HEK293 (cell line): ENCODE data around the gene NRG2.

Experiments
- CTCF ChIA-PET: fragments of 350-600 bp; formaldehyde crosslinking; extraction: SDS; loops from one replicate; lab custom pipeline; 2021; ENCODE audit warnings: antibody characterized with exemption; lab: Yijun Ruan, JAX
- POLR2A ChIA-PET: fragments of 300-600 bp; formaldehyde crosslinking; extraction: SDS; loops from one replicate; lab custom pipeline; 2020; ENCODE audit warnings: antibody characterized with exemption, inconsistent platforms; lab: Yijun Ruan, JAX
- H3K27ac ChIP-seq: fragments of 200-500 bp; sonication (Bioruptor generic); 2 replicates; pipeline ENCODE4 v1.5.1; 2014; ENCODE audit warnings: low read depth, low read length, control low read depth, inconsistent platforms; ENCODE audit errors: extremely low read depth
- H3K36me3 ChIP-seq, 2 experiments: fragments of 200-500 bp in 1 of 2; sonication (Bioruptor generic) in 1 of 2; 1 replicate in 1 of 2; 2 replicates in 1 of 2; pipeline ENCODE4 v1.5.1; 2014 to 2017; ENCODE audit warnings: inconsistent platforms in 2 of 2, low read length in 2 of 2; ENCODE audit not compliant: control insufficient read depth in 2 of 2, insufficient read depth in 1 of 2
- H3K4me1 ChIP-seq: fragments of 200-500 bp; sonication (Bioruptor generic); 2 replicates; pipeline ENCODE4 v1.5.1; 2014; ENCODE audit warnings: mild to moderate bottlenecking, low read length, inconsistent platforms; ENCODE audit not compliant: control insufficient read depth, insufficient read depth
- H3K4me3 ChIP-seq: 2 replicates; pipeline ENCODE4 v1.5.1; 2011; ENCODE audit warnings: low read depth, mild to moderate bottlenecking, control low read depth, low read length, moderate library complexity
- H3K9me3 ChIP-seq: fragments of 200-500 bp; sonication (Bioruptor generic); 2 replicates; pipeline ENCODE4 v1.5.1; 2014; ENCODE audit warnings: low read depth, low read length, inconsistent platforms; ENCODE audit not compliant: control insufficient read depth, insufficient read depth
- ELK4 ChIP-seq: IDR thresholded peaks from 2 replicates; pipeline ENCODE4 v1.6.1; 2011; ENCODE audit warnings: mild to moderate bottlenecking, low read depth, low read length, borderline replicate concordance
- FEZF1 ChIP-seq: fragments of 450-650 bp; formaldehyde crosslinking; IDR thresholded peaks from 2 replicates; pipeline ENCODE4 v1.5.1; 2016; ENCODE audit warnings: missing biosample characterization, missing genetic modification characterization
- GLI4 ChIP-seq: fragments of 450-650 bp; formaldehyde crosslinking; IDR thresholded peaks from 2 replicates; pipeline ENCODE4 v1.5.1; 2016; ENCODE audit warnings: missing biosample characterization, missing genetic modification characterization
- HOXA7 ChIP-seq: sonication (generic); formaldehyde crosslinking; IDR thresholded peaks from 2 replicates; pipeline ENCODE4 v1.8.1; 2022; ENCODE audit warnings: missing genetic modification reagents, borderline replicate concordance
- KLF10 ChIP-seq: fragments of 450-650 bp; IDR thresholded peaks from 2 replicates; pipeline ENCODE4 v1.5.1; 2018; ENCODE audit warnings: missing biosample characterization, mild to moderate bottlenecking, missing genetic modification characterization
- KLF9 ChIP-seq: fragments of 450-650 bp; formaldehyde crosslinking; IDR thresholded peaks from 2 replicates; pipeline ENCODE4 v1.5.1; 2016; ENCODE audit warnings: missing biosample characterization, missing genetic modification characterization, low read depth
- SCRT1 ChIP-seq: fragments of 450-650 bp; formaldehyde crosslinking; IDR thresholded peaks from 2 replicates; pipeline ENCODE4 v1.5.1; 2016; ENCODE audit warnings: missing biosample characterization, missing genetic modification characterization, borderline replicate concordance
- TCF7L2 ChIP-seq: IDR thresholded peaks from 2 replicates; pipeline ENCODE4 v1.6.1; 2011; ENCODE audit warnings: low read depth, mild to moderate bottlenecking, inconsistent platforms, low read length, moderate library complexity, borderline replicate concordance
- YY1 ChIP-seq: fragments of 450-650 bp; formaldehyde crosslinking; IDR thresholded peaks from 2 replicates; pipeline ENCODE4 v1.5.1; 2018; ENCODE audit warnings: missing biosample characterization, missing genetic modification characterization
- ZBTB8A ChIP-seq: fragments of 450-650 bp; formaldehyde crosslinking; IDR thresholded peaks from 2 replicates; pipeline ENCODE4 v1.5.1; 2016; ENCODE audit warnings: missing biosample characterization, missing genetic modification characterization
- ZNF155 ChIP-seq: fragments of 450-650 bp; formaldehyde crosslinking; IDR thresholded peaks from 2 replicates; pipeline ENCODE4 v1.5.1; 2016; ENCODE audit warnings: missing biosample characterization, missing genetic modification characterization
- ZNF202 ChIP-seq: fragments of 450-650 bp; formaldehyde crosslinking; IDR thresholded peaks from 2 replicates; pipeline ENCODE4 v1.5.1; 2016; ENCODE audit warnings: missing biosample characterization, missing genetic modification characterization, borderline replicate concordance
- ZNF223 ChIP-seq: fragments of 450-650 bp; formaldehyde crosslinking; IDR thresholded peaks from 2 replicates; pipeline ENCODE4 v1.5.1; 2016; ENCODE audit warnings: missing biosample characterization, missing genetic modification characterization
- ZNF239 ChIP-seq: fragments of 450-650 bp; formaldehyde crosslinking; IDR thresholded peaks from 2 replicates; pipeline ENCODE4 v1.5.1; 2016; ENCODE audit warnings: missing biosample characterization, missing genetic modification characterization
- ZNF248 ChIP-seq: fragments of 450-650 bp; formaldehyde crosslinking; IDR thresholded peaks from 2 replicates; pipeline ENCODE4 v1.5.1; 2017; ENCODE audit warnings: missing biosample characterization, missing genetic modification characterization
- ZNF274 ChIP-seq, 2 experiments: fragments of 200-500 bp in 1 of 2; fragments of 450-650 bp in 1 of 2; sonication (Bioruptor generic) in 1 of 2; formaldehyde crosslinking in 1 of 2; IDR thresholded peaks; 2 replicates each; pipeline versions ENCODE4 v1.5.1 to v1.6.1; 2014 to 2016; ENCODE audit warnings: borderline replicate concordance in 1 of 2, inconsistent platforms in 1 of 2, low read length in 1 of 2, missing biosample characterization in 1 of 2, missing genetic modification characterization in 1 of 2
- ZNF280C ChIP-seq: fragments of 450-650 bp; formaldehyde crosslinking; IDR thresholded peaks from 2 replicates; pipeline ENCODE4 v1.5.1; 2016; ENCODE audit warnings: missing biosample characterization, missing genetic modification characterization
- ZNF302 ChIP-seq: fragments of 450-650 bp; formaldehyde crosslinking; IDR thresholded peaks from 2 replicates; pipeline ENCODE4 v1.5.1; 2016; ENCODE audit warnings: missing biosample characterization, missing genetic modification characterization, low read depth
- ZNF311 ChIP-seq: fragments of 450-650 bp; formaldehyde crosslinking; IDR thresholded peaks from 2 replicates; pipeline ENCODE4 v1.5.1; 2017; ENCODE audit warnings: missing biosample characterization, missing genetic modification characterization, borderline replicate concordance
- ZNF324 ChIP-seq: fragments of 450-650 bp; formaldehyde crosslinking; IDR thresholded peaks from 2 replicates; pipeline ENCODE4 v1.5.1; 2016; ENCODE audit warnings: missing biosample characterization, missing genetic modification characterization
- ZNF433 ChIP-seq: fragments of 450-650 bp; formaldehyde crosslinking; IDR thresholded peaks from 2 replicates; pipeline ENCODE4 v1.5.1; 2016; ENCODE audit warnings: missing biosample characterization, missing genetic modification characterization, low read depth
- ZNF501 ChIP-seq: fragments of 450-650 bp; formaldehyde crosslinking; IDR thresholded peaks from 2 replicates; pipeline ENCODE4 v1.5.1; 2016; ENCODE audit warnings: missing biosample characterization, missing genetic modification characterization
- ZNF529 ChIP-seq: fragments of 450-650 bp; formaldehyde crosslinking; IDR thresholded peaks from 2 replicates; pipeline ENCODE4 v1.5.1; 2017; ENCODE audit warnings: missing genetic modification characterization, missing biosample characterization; ENCODE audit not compliant: insufficient replicate concordance
- ZNF558 ChIP-seq: fragments of 450-650 bp; formaldehyde crosslinking; IDR thresholded peaks from 2 replicates; pipeline ENCODE4 v1.5.1; 2016; ENCODE audit warnings: missing biosample characterization, missing genetic modification characterization
- ZNF580 ChIP-seq: fragments of 450-650 bp; formaldehyde crosslinking; IDR thresholded peaks from 2 replicates; pipeline ENCODE4 v1.5.1; 2016; ENCODE audit warnings: missing biosample characterization, missing genetic modification characterization
- ZNF660 ChIP-seq: fragments of 450-650 bp; IDR thresholded peaks from 2 replicates; pipeline ENCODE4 v1.5.1; 2018; ENCODE audit warnings: missing biosample characterization, mild to moderate bottlenecking, missing genetic modification characterization
- ZNF670 ChIP-seq: fragments of 450-650 bp; formaldehyde crosslinking; IDR thresholded peaks from 2 replicates; pipeline ENCODE4 v1.5.1; 2016; ENCODE audit warnings: missing biosample characterization, missing genetic modification characterization, low read depth
- ZNF677 ChIP-seq: fragments of 450-650 bp; IDR thresholded peaks from 2 replicates; pipeline ENCODE4 v1.5.0; 2018; ENCODE audit warnings: missing biosample characterization, mild to moderate bottlenecking, missing genetic modification characterization, moderate library complexity
- ZNF792 ChIP-seq: fragments of 450-650 bp; formaldehyde crosslinking; IDR thresholded peaks from 2 replicates; pipeline ENCODE4 v1.5.1; 2016; ENCODE audit warnings: missing biosample characterization, missing genetic modification characterization

The NRG2 gene

GRCh38 chr5:139960723-139961383, 82.2 kb downstream of the NRG2 start:
- POLR2A ChIA-PET: no interaction called here
- CTCF ChIA-PET: interaction anchor here (0.6 to 7.0 kb wide), 3 partner anchors 8 to 52 kb away, joined by 3 to 99 read pairs (median 5); no protein-coding TSS in a partner anchor
- no peaks in the 10 kb centered on the region for H3K36me3 ChIP-seq
- H3K9me3 ChIP-seq: no peaks in the 10 kb centered on the region
- H3K4me1 ChIP-seq: peaks cover 4% of the 10 kb centered on the region
- no peak overlapping the region for H3K4me3 ChIP-seq
- H3K27ac ChIP-seq: no peak overlapping the region
- TF ChIP-seq ZNF433 (no peak), ZNF223 (no peak), ZNF580 (no peak), ZNF311 (tag by site-specific recombination) (no peak), TCF7L2 (no peak), ZBTB8A (tag by site-specific recombination) (no peak), ZNF202 (tag by site-specific recombination) (no peak), ZNF792 (tag by site-specific recombination) (no peak), ZNF274 (IDR thresholded peaks at IDR 0.05; ENCODE audit: low read length) (no peak), ZNF274 (tag by site-specific recombination; IDR thresholded peaks at IDR 0.05; ENCODE audit: borderline replicate concordance) (no peak), HOXA7 (CRISPR knock-in tag) (no peak), ZNF670 (tag by site-specific recombination) (no peak), ZNF558 (tag by site-specific recombination) (no peak), GLI4 (tag by site-specific recombination) (no peak), ZNF529 (tag by site-specific recombination) (no peak), ZNF324 (tag by site-specific recombination) (no peak), ZNF677 (tag by site-specific recombination) (no peak), KLF9 (tag by site-specific recombination) (no peak), ZNF155 (tag by site-specific recombination) (no peak), YY1 (tag by site-specific recombination) (no peak)

- Histone ChIP-seq H3K9me3 (no peaks in the 10 kb centered on the region), H3K4me1 (peaks cover 10% of the 10 kb centered on the region), H3K4me3 (no peak overlapping the region), H3K27ac (no peak overlapping the region), H3K36me3 (no peaks in the 10 kb centered on the region)
- TF ChIP-seq ELK4: no peak
- TF ChIP-seq ZNF302 (tag by site-specific recombination): no peak
- TF ChIP-seq SCRT1: no peak
- no peak for TF ChIP-seq ZNF501 (tag by site-specific recombination)
- no peak for TF ChIP-seq ZNF660 (tag by site-specific recombination)
- TF ChIP-seq ZNF223: no peak
- no peak for TF ChIP-seq ZNF280C (tag by site-specific recombination)
- no peak for TF ChIP-seq ZNF248 (tag by site-specific recombination)
- no peak for TF ChIP-seq ZNF239 (tag by site-specific recombination)
- TF ChIP-seq KLF10 (tag by site-specific recombination): no peak
- TF ChIP-seq FEZF1 (tag by site-specific recombination): no peak
- ChIA-PET POLR2A (no interaction called here), CTCF (interaction anchor here (0.6 to 7.0 kb wide), 7 partner anchors 10 to 907 kb away, joined by 3 to 99 read pairs (median 3); no protein-coding TSS in a partner anchor)
Measured at GRCh38 chr5:139958432-139959148, 84.5 kb downstream of the NRG2 start.
